Stimulated activated naive CD8-positive, alpha-beta T cell treated with anti-CD3 and anti-CD28 coated beads, Interleukin-15, Interleukin-2, amounts not matched to agents 100 U/mL and 50 U/mL, for 24 hours (primary cell): Measurements from ENCODE around the gene RBM17.
"Not testable (repeated sequence)": the region's sequence is repeated elsewhere in the genome, so short reads cannot be mapped to it uniquely, and the experiment has no call there.

Experiments used
- ATAC-seq: fragments of 150-1000 bp; cut with Tn5 transposase; one replicate; pipeline ENCODE4 v1.10.0; 2021
- DNase-seq: peaks from one replicate; pipeline ENCODE4 v3.0.0; 2021

The RBM17 gene

DNA sequence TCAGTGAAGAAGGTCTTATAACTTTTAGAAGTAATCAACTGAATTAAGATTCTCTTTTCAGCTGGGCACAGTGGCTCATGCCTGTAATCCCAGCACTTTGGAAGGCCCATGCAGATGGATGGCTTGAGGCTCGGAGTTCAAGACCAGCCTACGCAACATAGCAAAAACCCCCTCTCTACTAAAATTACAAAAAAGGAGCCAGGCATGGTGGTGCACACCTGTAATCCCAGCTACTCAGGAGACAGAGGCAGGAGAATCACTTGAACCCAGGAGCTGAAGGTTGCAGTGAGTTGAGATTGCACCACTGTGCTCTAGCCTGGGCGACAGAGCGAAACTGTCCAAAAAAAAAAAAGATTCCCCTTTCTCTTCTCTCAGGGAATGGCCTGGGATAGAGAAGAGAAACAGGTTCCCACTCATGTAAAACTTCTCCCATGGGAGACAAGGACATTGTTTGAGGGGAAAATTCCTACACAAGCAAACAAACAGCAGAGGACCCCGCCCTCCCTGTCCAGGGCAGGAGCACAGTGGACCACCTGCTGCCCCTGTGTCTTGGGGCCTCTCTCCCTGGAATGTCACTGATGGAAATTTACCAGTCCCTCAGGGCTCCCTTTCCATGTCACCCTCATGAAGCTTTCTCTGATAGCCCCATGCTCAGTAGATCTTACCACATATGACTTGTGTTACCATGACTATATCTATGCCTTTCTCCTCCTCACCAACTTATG, 32.3 kb upstream of the RBM17 start:
- ATAC-seq: no peak
- DNase-seq: peak; percentile 12

DNA sequence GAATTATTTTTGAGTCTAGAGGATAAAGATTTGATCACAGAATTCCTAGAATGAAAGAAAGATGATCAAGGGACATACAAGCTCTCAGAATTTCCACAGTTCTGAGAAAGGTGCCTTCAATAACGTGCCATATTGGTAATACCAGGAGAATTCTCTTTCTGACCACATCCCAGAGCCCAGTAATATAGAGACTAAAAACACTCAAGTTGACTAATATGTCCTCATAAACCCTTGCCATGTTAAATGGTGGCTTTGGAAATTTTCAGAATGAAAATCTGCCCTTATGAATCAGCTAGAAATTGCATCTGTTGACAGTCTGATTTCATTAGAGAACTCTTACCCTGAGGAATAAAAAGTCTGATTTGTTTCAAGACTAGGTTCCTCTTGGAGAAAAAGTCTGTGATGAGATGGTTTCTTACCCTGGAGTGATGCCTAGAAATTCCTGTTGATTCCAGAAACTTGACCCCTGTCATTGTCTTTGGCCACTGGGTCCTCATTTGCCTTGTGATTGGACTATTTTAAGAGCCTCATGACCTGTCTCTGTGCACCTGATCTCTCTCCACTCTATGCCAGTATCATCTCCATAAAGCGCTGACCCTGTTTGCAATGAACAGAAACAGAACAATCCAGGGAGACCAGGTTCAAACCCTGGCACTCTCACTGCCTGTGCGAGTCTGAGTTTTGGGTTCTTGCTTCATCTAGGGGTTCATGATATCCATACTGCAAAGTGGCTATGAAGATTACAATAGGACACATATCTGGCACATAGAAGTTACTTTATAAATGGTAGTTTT, 30.0 kb upstream of the RBM17 start:
- ATAC-seq: peak; percentile 48
- DNase-seq: peak; percentile 36

DNA sequence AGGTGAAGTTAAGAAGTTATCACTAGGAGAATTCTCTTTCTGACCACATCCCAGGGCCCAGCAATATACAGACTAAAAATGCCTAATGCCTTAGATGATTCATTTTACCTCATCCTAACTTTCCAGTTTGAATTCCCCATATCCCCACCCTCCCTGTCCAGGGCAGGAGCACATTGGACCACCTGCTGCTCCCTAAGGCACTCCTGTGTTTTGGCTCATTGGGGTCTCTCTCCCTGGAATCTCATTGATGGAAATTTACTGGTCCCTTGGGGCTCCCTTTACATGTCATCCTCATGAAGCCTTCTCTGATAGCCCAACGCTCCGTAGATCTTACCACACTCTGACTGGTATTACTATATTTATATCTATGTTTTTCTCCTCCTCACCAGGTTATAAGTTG, 29.3 kb upstream of the RBM17 start:
- ATAC-seq: no peak
- DNase-seq: peak; percentile 6

DNA sequence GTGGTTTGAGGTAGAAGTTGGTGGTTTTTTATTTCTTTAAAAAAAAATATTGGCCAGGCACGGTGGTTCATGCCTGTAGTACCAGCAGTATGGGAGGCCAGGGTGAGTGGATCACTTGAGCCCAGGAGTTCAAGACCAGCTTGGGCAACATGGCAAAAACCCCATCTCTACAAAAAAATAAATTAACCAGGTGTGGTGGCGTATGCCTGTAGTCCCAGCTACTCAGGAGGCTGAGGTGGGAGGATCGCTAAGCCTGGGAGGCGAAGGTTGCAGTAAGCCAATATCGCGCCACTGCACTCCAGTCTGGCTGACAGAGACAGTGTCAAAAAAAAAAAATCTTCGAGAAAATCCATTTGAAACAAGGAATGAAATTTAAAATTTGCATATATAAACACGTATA, 27.8 kb upstream of the RBM17 start:
- no peak for ATAC-seq

DNA sequence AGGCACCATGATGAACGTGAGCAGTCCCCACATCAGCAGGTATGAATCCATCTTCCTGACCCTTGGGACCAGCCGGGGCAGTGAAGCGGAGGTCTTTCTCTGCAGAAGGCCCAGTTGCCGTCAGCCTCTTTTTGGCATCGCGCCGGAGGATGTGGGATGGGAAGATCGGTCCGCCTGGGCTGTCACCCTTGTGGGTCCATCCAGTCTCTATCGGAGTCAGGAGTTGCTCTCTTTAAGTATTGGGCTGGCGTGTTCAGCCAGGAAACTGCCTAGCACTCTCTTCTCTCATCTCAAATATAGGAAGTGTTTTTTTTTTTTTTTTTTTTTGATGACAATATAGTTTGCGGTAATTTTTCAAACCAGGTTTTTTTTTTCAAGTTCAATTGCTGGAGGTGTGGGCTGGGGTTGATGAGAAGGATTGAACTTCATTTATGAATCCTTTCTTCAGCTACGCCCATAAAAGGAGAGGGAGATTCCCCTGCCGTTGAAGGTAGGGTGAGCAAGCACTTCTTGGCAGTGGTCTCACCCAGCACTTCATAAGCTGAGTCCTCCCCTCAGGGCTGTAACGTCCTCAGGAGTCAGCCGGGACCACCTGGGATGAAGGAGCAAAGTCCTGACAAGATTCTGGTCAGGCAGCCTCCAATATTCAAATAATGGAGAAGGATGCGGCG, 26.6 kb upstream of the RBM17 start, which contains the start of gene IL2RA:
TSS of gene IL2RA (minus strand) at position 267 of the 671 bp plus-strand sequence. CDS start at position 51, 216 bp downstream.
- ATAC-seq (peak; percentile 83), DNase-seq (peak; percentile 79)

More for the DNA sequence above, 27.8 kb upstream of the RBM17 start:
- DNase-seq: peak; percentile 27

DNA sequence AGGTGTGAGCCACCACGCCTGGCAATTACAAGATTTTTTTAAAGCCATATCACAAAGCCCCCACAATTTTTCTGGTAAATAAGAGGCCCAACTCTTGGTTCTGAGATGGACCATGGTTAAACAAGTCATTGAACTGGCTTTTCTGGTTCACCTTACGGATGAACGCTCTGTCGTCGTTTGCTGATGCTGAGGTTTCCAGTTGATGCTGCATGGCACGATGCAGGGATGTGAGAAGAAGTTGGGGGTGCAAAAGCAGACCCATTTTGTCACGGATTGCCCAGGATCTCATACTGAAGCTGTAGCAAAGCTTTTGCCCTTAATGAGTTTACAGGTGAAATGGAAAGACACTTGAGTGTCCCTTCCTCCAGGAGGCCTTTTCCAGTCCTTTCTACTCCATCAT, 24.7 kb upstream of the RBM17 start:
- no peak for DNase-seq
- ATAC-seq: no peak

DNA sequence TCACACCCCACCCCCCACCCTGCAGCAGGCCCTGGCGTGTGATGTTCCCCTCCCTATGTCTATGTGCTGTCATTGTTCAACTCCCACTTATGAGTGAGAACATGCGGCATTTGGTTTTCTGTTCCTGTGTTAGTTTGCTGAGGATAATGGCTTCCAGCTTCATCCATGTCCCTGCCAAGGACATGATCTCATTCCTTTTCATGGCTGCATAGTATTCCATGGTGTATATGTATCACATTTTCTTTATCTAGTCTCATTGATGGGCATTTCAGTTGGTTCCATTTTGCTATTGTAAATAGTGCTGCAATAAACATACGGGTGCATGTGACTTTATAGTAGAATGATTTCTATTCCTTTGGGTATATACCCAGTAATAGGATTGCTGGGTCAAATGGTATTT, 24.1 kb upstream of the RBM17 start:
- not testable (repeated sequence) for DNase-seq, ATAC-seq

DNA sequence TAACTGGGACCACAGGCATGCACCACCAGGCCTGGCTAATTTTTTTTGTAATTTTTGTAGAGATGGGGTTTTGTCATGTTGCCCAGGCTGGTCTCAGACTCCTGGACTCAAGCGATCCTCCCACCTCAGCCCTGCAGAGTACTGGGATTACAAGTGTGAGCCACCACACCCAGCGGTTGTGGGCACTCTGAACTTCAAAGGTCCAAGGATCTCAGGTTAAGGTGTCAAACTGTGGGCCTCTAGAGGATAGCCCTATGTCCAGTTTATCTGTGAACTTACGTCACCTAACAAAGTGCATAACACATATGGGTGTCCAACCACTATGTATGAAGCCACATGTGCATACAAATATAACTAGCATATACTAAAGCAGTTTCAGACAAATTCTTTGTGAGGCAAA, 23.4 kb upstream of the RBM17 start:
- ATAC-seq: no peak
- DNase-seq: peak; percentile 35

DNA sequence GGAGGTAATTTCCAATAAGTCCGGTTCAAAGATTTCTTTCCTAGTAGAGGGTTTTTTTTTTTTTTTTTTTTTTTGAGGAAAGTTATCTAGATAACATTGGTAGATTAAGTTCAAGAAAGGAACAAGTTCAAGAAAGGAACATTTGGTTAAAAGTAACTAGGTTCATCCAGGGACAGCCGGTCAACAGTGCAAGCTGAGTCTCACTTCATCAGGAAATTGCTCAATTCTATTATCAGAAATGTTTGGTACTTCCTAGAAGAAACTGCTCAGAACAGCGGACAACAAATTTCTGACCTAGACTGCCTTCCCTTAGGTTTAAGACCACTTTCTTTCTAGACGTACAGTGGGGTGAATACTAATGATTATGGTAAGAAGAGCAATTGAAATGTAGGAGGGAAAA, 23.0 kb upstream of the RBM17 start:
- no peak for ATAC-seq
- peak; percentile 13 for DNase-seq

DNA sequence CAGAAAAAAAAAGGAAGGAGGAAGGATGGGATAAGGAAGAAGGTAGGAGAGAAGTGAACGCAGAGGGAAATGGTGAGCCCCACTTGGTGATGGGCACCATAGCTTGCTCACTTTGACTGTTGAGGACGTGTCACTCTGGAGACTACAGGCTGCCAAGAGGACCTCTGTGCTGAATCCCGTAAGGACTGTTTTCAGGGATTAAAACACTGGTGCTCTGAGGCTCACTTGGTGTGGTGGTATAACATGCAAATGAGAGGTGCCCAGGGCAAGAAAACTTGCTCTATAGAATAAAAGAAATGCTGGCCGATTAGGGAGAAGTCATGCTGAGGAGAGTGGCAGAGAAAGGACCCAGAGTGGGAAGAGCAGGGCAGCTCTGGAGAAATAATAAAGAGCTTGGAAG, 21.4 kb upstream of the RBM17 start:
- DNase-seq: peak; percentile 3

DNA sequence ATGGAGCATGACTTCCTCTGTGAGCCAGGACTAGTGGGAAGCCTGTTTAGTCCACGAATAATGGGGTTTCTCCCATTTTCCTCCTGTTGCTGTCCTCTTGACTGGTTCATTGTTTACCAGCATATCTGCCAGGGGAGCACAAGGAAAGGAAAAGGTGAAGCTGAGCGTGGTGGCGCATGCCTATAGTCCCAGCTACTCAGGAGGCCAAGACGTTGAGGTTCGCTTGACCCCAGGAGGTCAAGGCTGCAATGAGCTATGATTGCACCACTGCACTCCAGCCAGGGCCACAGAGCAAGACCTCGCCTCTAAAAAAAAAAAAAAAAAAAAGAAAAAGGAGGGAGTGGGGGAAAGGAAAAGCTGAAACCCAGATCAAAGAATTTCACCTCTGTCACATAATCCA, 20.8 kb upstream of the RBM17 start:
- no peak for ATAC-seq
- DNase-seq: no peak

More for the DNA sequence above, 21.4 kb upstream of the RBM17 start:
- ATAC-seq: no peak

DNA sequence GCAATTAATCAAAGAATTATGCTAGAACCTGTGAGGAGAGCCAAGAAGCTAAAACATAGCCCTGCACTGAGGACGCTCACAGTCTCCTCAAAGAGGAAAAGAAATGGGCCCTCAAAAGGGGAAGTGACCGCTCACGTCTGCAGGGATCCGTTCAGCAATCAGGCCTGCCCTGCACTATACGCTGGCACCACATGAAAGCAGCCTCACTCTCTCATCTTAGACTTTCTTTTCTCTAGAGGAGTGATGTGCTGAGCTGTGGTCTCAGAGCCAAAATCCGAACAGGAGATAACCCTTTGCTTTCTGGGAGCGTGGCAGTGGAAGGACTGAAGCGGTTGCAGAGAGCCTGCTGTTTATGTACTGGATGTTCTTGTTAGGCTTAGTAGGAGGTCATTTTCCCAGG, 20.4 kb upstream of the RBM17 start:
- DNase-seq (peak; percentile 56), ATAC-seq (peak; percentile 16)

DNA sequence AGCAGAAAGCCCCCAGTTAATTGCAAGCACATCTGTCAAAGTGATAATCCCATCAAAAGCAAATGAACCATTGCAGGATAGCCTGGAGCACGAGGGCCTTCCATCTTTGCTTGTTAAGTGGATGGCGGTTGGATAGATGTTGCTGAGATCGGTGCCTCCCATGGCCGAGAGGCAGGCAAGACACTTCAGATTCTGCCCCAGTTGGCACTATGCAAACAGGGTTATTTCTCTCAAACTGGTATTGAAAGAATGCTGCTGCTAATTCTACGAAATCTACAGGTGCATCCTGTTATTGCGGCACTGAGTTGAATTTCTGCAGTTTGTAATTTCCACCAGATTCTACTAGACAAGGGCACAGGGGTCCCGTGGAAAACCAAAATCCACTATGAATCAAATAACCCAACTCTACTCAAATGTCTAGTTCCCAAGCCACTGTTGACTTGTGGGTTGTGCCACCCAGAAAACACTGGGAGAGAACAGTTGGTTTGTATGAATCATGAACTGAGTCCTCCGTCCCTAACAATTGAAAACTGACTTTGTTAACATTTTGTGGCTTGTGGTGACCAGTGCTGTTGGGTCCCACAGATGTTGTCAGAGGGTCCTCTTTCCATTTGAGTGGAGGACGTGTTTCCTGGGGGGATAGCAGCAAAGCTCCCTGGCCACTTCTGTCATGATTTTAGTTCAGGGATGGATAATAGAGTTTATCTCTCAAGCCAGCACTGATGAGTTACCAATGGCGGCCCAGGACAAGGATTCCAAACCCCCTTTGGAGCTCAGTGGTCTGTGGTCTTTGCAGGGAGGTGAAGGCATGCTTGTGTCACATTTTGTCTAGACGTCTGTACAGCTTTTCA, 19.5 kb upstream of the RBM17 start:
- no peak for DNase-seq
- peak; percentile 52 for ATAC-seq

DNA sequence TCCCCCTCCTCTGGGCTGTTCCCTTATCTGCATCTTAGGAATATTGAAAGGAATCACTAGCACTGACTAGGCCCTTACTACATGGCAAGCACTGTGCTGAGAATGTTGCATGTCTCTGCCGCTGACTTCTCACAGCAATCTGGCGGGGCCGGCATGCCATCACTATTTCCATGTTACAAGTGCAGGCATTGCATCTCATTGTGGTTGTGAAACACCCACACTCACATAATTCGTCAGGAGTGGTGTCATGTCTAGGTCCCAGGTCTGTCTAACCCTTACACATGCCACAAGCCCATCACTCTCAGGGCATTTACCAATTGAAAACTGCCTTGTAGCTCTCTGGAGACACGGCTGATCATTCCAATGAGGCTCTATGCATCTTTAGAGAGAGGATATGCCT, 18.2 kb upstream of the RBM17 start:
- peak; percentile 82 for DNase-seq
- ATAC-seq: peak; percentile 70

DNA sequence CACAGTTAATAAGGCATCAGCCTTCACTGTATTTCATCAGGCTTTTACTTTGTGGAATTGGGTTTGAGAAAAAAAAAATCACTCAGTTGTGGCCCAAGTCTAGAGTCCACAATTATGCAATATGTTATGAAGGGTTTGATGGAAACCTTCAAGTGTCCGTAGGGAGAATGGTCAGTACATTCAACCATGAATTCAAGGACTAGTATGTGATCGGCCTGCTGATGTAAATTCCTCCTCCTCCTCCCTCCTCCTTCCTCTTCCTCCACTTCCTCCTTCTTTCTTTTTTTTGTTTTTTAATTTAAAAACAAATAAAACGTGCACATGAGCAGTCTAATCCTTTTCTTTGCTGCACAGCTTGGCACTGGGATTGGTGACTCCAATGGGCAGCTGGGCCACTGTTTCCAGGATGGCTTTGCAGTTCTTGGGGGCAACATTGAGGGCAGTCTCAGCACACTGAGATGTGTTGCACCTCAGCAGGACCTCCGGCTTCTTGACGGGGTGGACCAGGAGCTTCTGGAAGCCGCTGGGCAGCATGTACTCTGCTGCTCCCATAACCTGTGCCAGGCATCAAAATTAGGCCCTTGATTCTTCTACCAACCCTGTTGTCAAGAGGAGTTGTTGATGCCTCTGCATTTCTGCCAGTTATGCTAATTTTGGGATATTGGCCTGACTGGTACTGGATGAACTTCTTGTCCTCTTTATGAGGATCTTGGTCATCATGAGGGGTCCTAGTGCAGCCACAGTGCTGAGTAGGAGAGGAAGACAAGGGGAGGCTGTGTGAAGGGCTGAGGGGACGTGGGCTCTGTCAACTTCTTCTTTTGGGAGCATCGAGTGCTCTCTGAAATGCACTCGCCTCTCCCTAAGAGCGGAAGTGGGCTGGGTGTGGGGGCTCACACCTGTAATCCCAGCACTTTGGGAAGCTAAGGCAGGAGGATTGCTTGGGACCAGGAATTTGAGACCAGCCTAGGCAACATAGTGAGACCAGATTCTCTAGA, 17.4 kb upstream of the RBM17 start:
- ATAC-seq: no peak
- no peak for DNase-seq

DNA sequence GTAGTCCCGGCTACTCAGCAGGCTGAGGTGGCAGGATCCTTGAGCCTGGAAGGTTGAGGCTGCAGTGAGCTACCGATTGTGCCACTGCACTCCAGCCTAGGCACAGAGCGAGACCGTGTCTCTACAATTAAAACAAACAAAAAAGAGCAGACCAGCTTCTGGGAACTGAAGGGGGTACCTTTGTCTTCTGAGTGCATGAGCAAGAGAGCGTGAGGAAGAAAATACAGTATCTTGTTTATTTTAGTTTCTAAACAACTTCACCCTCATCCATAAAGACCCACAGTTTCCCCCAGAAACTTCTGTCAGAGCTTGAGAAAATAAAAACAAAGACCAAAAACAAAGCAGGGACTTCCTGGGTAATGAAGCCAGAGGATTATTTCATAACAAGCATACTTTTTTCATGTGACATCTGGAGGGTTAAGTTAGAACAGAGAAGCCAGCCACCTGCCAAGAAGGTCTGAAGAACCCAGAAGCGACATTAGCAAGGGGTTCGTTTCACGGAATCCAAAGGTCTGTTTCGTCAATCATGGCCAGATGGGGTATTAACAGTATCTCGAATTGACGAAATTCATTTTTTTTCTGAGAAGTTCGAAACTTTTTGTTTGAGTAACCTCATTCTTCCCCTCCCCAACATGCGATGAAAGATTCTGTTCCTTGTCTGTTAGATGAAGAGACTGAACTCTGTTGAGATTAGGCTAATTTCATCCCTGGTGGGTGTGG, 16.5 kb upstream of the RBM17 start:
- peak; percentile 29 for ATAC-seq
- no peak for DNase-seq

DNA sequence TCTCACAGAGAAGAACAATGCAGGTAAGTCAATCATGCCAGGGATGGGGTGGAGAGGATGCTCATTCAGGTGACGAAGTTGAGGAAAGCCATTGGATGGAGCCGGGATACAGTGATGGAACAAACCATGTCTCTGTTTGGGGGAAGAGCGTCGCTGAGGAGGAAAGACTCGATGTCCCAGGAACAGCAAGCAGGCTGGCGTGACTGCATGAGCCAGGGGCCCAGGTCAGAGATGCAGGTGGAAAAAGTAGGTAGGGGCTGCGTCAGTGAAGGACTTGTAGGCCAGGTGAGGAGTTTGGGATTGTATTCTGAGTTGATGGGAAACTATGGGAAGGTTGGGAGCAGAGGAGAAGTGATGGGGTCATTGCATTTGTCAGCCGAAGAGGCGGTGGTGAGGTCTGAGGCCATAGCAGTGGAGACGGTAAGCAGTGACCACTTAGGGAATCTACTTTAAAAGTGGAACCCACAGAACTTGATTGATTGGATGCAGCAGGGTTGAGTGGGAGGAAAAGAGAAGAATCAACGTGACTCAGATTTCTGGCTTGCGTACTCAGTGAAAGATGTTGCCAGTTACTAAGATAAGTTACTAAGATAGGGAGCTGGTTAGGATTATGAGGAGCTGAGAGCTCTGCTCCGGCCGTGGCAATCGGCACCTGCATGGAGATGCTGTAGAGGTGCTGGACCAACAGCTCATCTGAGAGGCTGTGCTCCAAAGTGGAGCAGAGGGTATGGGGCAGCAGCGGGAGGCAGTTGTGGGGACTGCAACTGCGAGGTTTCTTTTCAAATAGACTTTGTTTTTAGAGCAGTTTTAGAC, 14.1 kb upstream of the RBM17 start:
- peak; percentile 38 for ATAC-seq
- no peak for DNase-seq

DNA sequence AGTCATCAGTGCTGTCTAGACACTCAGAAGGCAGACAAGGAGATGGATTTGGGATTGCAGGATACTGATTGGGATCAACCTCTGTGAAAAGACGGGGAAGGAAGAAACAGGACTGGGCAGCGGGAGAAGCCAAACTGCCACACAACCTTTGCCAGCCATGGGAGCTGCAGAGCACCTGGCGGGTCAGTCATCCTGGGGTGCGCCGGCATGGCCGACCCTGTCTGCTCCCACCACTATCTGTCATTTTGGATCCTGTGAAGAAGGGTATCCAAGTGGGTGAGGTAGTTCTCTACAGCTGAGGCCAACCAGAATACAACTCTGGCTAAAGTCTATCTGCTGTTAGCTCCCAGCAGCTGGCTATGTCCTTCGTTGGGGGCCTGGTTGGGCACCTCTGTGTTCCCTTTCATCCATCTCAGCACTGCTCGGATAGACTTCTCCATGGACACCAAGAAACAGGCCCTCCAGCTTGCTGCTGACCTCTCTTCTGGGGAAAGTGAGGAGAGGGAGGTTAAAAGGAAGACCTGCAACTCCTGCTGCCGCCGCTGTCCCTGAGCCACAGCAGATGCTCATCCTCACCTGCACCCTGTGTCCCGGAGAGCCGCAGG, 11.7 kb upstream of the RBM17 start:
- ATAC-seq: no peak
- DNase-seq: no peak

DNA sequence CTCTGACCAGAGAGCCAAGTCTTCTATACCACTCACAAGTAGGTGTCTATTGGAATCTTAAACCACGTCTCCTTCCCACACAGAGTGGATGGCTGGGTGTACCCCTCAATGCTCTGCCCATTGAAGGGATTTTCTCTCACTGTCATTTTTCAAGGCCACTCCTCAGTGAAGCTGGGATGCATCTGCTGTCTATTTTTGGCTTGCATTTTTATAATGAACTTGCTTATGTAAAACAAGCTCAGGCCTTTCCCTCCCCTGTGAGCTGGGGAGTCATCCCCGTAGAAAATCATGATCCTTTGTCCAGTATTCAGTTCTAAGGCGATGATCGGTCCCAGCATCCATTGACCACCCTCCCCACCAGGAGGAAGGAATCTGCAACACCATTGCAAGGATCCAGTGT, 9.8 kb upstream of the RBM17 start:
- ATAC-seq (no peak), DNase-seq (no peak)
